ENCODE measurements around the gene RAPH1. TPM values are rescaled to one million over a fixed set of nuclear protein-coding genes. Genes with fewer than 3 reads are reported as not detected.

The RAPH1 gene
- total and polyA plus RNA-seq, 4 donors, result 7.2 to 62.7 (median 35.1) TPM

DNA sequence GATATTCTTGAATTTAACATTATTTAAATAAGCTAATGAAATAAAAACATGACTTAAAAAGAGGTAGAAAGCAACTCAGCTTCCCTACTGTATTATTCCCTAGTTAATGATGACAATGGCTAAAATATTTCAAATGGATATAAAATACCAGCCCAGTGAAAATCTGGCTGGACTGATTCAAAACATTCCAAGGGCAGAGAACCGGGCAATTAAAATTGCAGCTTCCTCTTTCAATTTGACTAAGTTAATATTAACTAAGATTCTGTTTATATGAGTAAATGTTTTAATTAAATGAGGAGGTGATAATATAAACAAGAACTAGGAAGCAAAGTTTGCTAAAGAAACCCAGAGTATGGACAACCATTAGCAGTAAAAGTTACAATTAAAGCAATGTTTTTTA, 65.6 kb downstream of the RAPH1 start:
- no peak for TF ChIP-seq CTCF (IDR thresholded peaks at IDR 0.05; ENCODE audit: control extremely low read depth, extremely low read depth)
- peaks cover 0 to 4% (median 2%) of the 10 kb centered on the region in 4 donors for H3K36me3 ChIP-seq (ENCODE audit: control insufficient read depth in 4 of 4, insufficient read depth in 4 of 4, low read length in 4 of 4)
- no peak overlapping the region for H3K4me3 ChIP-seq
- no peaks in the 10 kb centered on the region for H3K27me3 ChIP-seq (ENCODE audit: control insufficient read depth in 3 of 3, insufficient read depth in 3 of 3, low read length in 2 of 3)
- ATAC-seq (ENCODE audit: insufficient read depth, low FRiP score) (no peak), DNase-seq (no peak)
- H3K4me1 ChIP-seq (ENCODE audit: control insufficient read depth in 5 of 5, insufficient read depth in 5 of 5, low read length in 5 of 5), result peaks cover 0 to 7% (median 0%) of the 10 kb centered on the region in 5 donors
- no peaks in the 10 kb centered on the region for H3K9me3 ChIP-seq (ENCODE audit: control insufficient read depth in 4 of 4, insufficient read depth in 3 of 4, low read length in 3 of 4)
- no peak overlapping the region for H3K27ac ChIP-seq (ENCODE audit: low read depth in 1 of 2, low read length in 1 of 2)
- H3K9ac ChIP-seq (ENCODE audit: insufficient read depth in 1 of 2, low read length in 2 of 2), result no peak overlapping the region
- 12 to 40% methylated on average over 1 of the region's 1 CpG for WGBS, 2 donors

DNA sequence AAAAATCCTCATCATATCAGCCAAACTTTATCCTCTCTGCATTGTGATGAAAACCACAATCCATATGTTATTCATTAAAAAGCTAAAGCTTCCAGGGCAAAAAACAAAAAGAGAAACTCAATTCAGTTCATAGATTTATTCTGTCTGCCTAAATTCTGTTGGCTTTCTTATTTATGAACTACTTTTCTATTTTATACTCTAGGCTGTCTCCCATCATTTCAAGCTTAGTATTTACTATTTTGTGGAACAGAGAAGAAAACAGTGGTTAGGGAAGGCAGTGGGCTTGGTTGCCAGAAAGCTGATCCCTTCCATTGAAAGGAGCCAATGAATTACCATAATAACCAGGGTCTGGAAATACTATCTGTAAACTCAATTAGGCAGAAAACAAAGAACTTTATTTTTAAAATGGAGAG, 71.8 kb downstream of the RAPH1 start:
- no peak for ATAC-seq (ENCODE audit: insufficient read depth, low FRiP score)
- no peak overlapping the region for H3K4me3 ChIP-seq
- H3K9ac ChIP-seq (ENCODE audit: insufficient read depth in 1 of 2, low read length in 2 of 2), result no peak overlapping the region
- DNase-seq, result peak in 2 of 3 donors; percentile 61 to 77
- peaks cover 3 to 18% (median 6%) of the 10 kb centered on the region in 4 donors for H3K36me3 ChIP-seq (ENCODE audit: control insufficient read depth in 4 of 4, insufficient read depth in 4 of 4, low read length in 4 of 4)
- H3K4me1 ChIP-seq (ENCODE audit: control insufficient read depth in 5 of 5, insufficient read depth in 5 of 5, low read length in 5 of 5), result peaks cover 0 to 13% (median 2%) of the 10 kb centered on the region in 5 donors
- no peak for TF ChIP-seq CTCF (IDR thresholded peaks at IDR 0.05; ENCODE audit: control extremely low read depth, extremely low read depth)
- H3K27me3 ChIP-seq (ENCODE audit: control insufficient read depth in 3 of 3, insufficient read depth in 3 of 3, low read length in 2 of 3), result no peaks in the 10 kb centered on the region
- no peak overlapping the region for H3K27ac ChIP-seq (ENCODE audit: low read depth in 1 of 2, low read length in 1 of 2)
- no peaks in the 10 kb centered on the region for H3K9me3 ChIP-seq (ENCODE audit: control insufficient read depth in 4 of 4, insufficient read depth in 3 of 4, low read length in 3 of 4)

GRCh38 chr2:203462308-203462707, 72.8 kb downstream of the RAPH1 start:
- H3K27me3 ChIP-seq (ENCODE audit: control insufficient read depth in 3 of 3, insufficient read depth in 3 of 3, low read length in 2 of 3), result no peaks in the 10 kb centered on the region
- ATAC-seq (ENCODE audit: insufficient read depth, low FRiP score), result no peak
- WGBS, 2 donors, result 97 to 100% methylated on average over 1 of the region's 1 CpG
- H3K9me3 ChIP-seq (ENCODE audit: control insufficient read depth in 4 of 4, insufficient read depth in 3 of 4, low read length in 3 of 4), result no peaks in the 10 kb centered on the region
- H3K4me3 ChIP-seq, result no peak overlapping the region
- peaks cover 4 to 19% (median 7%) of the 10 kb centered on the region in 4 donors for H3K36me3 ChIP-seq (ENCODE audit: control insufficient read depth in 4 of 4, insufficient read depth in 4 of 4, low read length in 4 of 4)
- H3K27ac ChIP-seq (ENCODE audit: low read depth in 1 of 2, low read length in 1 of 2), result no peak overlapping the region
- no peak overlapping the region for H3K9ac ChIP-seq (ENCODE audit: insufficient read depth in 1 of 2, low read length in 2 of 2)
- H3K4me1 ChIP-seq (ENCODE audit: control insufficient read depth in 5 of 5, insufficient read depth in 5 of 5, low read length in 5 of 5), result peaks cover 0 to 13% (median 2%) of the 10 kb centered on the region in 5 donors
- TF ChIP-seq CTCF (IDR thresholded peaks at IDR 0.05; ENCODE audit: control extremely low read depth, extremely low read depth), result no peak
- no peak for DNase-seq

DNA sequence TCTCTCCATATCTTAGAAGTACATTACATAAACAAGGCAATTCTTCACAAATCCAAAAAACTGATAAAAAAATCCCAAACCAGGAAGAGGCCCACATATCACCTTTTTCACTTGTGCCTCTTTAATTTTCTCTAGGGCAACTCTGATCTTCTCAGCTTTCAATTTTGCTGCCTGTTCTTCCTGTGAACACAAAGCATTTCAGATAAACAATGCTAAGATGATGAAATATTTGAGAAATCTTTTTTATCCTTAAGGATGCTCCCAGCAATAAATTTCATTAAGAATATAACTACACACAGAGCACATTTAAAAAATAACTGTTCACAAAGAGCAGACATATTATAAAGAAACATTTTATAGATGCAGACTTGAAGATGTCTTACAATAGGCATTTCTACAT, 73.4 kb downstream of the RAPH1 start:
- no peak overlapping the region for H3K27ac ChIP-seq (ENCODE audit: low read depth in 1 of 2, low read length in 1 of 2)
- DNase-seq (peak in 1 of 3 donors; percentile 38), ATAC-seq (ENCODE audit: insufficient read depth, low FRiP score) (no peak)
- no peaks in the 10 kb centered on the region for H3K27me3 ChIP-seq (ENCODE audit: control insufficient read depth in 3 of 3, insufficient read depth in 3 of 3, low read length in 2 of 3)
- no peak for TF ChIP-seq CTCF (IDR thresholded peaks at IDR 0.05; ENCODE audit: control extremely low read depth, extremely low read depth)
- no peak overlapping the region for H3K4me3 ChIP-seq
- H3K9ac ChIP-seq (ENCODE audit: insufficient read depth in 1 of 2, low read length in 2 of 2), result no peak overlapping the region
- H3K4me1 ChIP-seq (ENCODE audit: control insufficient read depth in 5 of 5, insufficient read depth in 5 of 5, low read length in 5 of 5), result peaks cover 0 to 13% (median 2%) of the 10 kb centered on the region in 5 donors
- peaks cover 4 to 22% (median 7%) of the 10 kb centered on the region in 4 donors for H3K36me3 ChIP-seq (ENCODE audit: control insufficient read depth in 4 of 4, insufficient read depth in 4 of 4, low read length in 4 of 4)
- H3K9me3 ChIP-seq (ENCODE audit: control insufficient read depth in 4 of 4, insufficient read depth in 3 of 4, low read length in 3 of 4), result no peaks in the 10 kb centered on the region
